HG02623 (cell line): ENCODE measurements around the gene ANKRD33.

Experiments
- ATAC-seq: cut with Tn5 transposase; IDR thresholded peaks from one replicate; pipeline ENCODE4 v1.9.1; 2021; ENCODE audit warnings: moderate library complexity; ENCODE audit not compliant: unreplicated experiment

Gene ANKRD33

GRCh38 chr12:51938726-51939125, 50.8 kb downstream of the ANKRD33 start:
- ATAC-seq: no peak

- no peak for ATAC-seq
Measured at GRCh38 chr12:51941011-51941581, 53.2 kb downstream of the ANKRD33 start.
